Measurements from ENCODE around the gene NOL11.
A peak's percentile ranks its signal among the peaks of the same experiment; 100 is the strongest.
"Not testable (repeated sequence)": the region's sequence is repeated elsewhere in the genome, so short reads cannot be mapped to it uniquely, and the experiment has no call there.

NOL11 gene

DNA sequence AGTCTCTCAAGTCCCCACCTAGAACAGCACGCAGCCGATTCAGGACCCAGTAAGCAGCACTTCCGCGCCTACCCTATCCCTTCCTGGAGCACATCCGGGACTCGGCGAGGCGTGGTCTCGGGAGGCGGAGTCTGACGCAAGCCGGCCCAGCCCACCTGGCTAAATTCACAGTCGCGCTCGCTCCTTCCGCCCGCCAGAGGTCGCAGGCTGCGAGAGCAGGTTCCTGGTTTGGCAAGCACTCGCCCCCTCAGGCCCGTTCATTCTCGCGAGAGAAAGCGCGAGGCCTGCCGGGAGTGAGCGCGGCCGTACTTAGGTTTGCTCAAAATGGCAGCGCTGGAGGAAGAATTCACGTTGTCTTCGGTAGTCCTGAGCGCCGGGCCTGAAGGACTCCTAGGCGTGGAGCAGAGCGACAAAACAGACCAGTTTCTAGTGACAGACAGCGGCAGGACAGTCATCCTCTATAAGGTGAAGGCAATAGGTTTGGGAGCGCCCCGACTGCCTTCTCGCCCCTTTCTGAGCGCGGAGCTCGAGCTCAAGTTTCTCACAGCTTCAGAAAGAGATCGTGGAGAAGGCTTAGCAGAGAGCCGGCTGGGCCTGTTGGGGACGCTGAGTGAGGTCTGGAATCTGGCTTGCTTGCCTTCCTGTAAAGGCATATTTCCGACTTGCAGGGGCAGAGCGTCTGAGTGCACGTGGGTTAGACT is at the start of gene NOL11:
NOL11 (plus strand) TSS at position 313 of the 701 bp plus-strand sequence; CDS start at position 325, 12 bp downstream.
- peak; percentile 100 for DNase-seq

- no peak for DNase-seq
These were observed 46.2 kb upstream of the NOL11 start for GRCh38 chr17:67671493-67671892.

- no peak for DNase-seq
These were observed 45.0 kb upstream of the NOL11 start for GRCh38 chr17:67672592-67673335.

DNA sequence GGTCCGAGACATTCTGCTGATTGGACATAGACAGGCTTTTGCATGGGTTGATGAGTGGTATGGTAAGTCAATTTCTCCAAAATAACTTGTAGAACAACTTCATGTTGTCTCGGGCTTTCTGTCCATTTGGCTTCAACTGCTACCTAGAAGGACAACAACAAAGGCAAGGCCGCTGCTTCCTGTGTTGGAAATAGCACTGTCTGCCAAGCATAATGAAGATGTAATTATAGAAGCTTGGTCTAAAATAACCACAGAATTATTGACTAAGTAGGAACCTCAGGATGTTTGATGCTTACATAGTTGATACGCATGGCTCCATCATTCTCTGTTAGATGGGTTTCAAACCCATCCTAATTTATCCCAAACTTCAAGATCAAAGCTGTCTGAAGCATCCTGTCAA is 42.3 kb upstream of the NOL11 start:
- DNase-seq: no peak

GRCh38 chr17:67676305-67676704 is 41.4 kb upstream of the NOL11 start:
- DNase-seq: no peak

DNA sequence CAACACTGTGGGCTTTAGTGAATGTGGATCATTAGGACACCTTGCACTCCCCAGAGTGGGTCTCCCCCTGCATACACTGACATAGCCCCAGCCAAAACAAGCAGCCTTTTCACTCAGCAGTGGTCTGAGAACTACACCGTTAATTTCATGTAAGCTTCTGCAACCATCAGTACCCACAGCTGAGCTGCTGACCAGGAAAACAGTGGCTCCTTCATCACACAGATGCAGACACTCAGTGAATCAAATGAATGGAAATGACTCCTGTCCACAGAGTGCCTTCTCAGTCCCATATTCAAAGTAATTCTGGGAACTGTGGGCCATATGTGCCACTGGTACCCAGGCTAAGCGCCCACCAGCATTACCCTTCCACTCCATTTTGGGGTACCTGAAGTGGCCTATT is 39.3 kb upstream of the NOL11 start:
- no peak for DNase-seq

GRCh38 chr17:67679225-67679624 is 38.5 kb upstream of the NOL11 start:
- DNase-seq: no peak

DNA sequence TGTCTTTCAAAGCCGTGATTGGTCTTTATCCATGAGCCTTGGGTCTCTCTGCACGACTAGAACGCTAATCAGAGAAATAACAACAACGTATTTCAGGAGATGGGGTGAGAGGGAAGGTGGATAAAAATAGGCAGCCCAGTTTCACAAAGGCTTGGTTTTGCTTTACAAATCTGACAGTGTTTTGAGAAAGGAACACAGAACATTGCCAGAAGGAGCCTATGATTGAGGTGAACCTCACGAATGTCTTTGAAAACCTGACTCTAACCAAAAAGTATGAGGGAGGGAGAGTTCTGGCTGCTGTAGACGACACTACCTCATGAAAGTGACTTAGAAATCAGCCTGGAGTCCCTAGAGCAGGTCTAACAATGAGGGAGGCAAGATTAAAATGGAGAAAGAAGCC is 38.0 kb upstream of the NOL11 start:
- DNase-seq: no peak

GRCh38 chr17:67680445-67681224 is 37.1 kb upstream of the NOL11 start:
- DNase-seq: no peak

DNA sequence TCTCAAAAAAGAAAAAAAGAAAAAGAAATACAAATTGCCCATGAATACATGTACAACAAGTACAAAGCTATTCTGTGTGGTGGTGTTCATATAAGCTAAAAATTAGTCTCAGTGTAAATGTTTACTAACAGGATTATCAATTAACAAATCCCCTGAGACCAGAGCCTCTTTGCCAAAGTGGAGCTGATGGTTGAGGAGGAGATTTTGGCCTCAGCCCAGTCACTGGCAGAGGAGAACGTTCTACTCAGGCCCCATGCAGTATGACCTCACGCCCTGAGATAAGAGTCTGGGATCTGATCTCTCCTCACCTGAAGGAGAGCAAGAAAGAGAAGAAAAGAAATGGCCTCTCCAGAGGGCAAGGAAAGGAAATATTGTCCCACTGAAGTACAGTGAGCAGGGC is 35.5 kb upstream of the NOL11 start:
- DNase-seq: no peak

DNA sequence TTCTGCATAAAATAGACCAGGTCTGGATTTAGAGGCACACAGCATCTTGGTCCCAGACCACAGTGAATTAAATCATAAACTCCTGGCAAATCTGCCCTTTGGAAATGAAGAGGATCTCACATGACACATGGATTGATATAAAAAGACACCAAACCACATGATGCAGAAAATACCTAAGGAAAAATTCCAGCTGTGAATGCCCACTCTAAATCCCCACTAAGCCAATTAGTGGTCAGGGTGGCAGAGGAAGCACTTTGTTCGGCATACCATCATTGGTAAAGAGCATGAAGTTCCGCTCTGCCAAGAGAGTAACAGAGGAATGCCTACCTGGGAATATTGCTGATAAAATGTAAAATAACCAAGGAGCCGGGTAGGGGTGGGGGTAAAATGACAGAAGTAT is 32.4 kb upstream of the NOL11 start:
- DNase-seq: no peak

DNA sequence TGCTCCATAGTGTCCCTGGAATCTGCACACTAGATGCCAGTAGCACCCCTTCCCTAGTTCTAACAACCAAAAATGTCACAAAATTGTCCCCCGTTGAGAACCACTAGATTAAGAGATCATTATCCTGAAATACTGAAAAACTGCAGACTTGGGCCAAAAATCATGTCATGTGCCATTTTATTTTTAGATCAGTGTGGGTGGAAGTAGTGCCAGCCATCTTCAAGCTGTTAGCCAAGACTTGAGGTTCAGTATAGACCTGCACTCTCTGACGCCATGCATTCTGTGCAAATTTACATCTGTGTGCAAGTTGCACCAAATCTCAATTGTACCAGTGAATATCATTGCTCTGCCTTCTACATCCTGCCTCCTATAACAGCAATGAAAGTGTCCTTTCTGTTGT is 31.5 kb upstream of the NOL11 start:
- DNase-seq: no peak

GRCh38 chr17:67687511-67687910 is 30.2 kb upstream of the NOL11 start:
- DNase-seq: no peak

GRCh38 chr17:67689534-67690177 is 28.1 kb upstream of the NOL11 start:
- peak; percentile 41 for DNase-seq

DNA sequence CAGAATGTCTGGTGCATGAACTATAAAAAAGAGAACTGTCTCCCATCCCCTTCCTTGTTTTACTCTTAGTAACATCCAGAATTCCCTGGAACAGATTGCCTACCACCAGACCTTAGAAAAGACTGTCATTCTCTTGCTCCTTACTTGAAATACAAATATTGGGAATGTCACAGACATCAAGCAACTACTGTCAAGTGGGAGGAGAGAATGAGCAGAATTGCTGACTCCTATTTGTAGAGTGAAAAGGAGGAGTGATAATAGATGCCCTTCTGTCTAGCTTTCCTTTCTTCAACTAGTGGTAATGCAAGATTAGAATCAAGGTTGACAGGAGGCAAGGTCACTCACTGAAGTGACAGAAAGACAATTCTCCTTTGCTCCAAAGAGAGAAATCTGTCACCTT is 23.9 kb upstream of the NOL11 start:
- no peak for DNase-seq

DNA sequence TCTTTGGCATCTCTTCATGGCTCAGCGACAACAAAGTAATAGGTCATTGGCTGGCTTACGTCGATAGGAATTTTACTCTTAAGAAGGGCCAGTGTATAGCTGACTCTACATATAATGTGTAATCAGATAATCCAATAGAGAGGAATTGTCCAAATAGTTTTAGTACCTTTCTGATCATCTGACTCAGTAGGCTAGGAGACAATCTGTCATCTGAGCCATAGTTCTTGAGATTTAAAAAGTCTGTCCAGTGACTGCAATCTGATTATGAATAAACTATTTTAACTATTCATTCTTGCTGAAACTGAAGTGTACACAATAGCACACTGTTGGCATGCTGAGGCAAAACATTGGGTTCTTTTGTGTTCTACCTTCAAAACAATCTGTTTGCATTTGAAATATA is 21.4 kb upstream of the NOL11 start:
- DNase-seq: no peak

DNA sequence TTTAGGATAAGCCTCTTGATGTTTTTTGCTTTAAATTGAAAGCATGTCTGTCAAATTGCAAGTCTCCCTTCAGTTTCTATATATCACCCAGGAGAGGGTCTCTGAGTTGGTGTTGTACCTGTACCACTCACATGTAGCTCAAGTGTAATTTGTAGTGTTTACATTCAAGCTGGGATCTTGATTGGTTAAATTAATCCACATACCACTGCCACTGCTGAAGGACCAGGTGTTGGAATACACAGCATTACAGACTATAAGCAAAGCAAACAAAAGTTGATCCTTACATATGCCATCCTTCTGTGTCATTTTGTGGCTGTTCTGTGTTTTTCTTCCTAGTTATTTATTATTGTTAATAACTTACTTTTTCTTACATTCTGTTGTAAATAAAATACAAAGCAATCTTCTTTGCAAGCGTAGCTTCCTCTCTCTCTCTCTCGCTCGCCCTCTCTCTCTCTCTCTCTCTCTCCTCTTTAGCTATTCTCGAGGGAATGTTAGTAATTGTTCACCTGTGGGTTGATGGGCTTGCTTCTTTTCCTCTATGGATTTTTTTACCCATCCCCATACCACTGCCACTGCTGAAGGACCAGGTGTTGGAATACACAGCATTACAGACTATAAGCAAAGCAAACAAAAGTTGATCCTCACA is 20.8 kb upstream of the NOL11 start:
- DNase-seq: no peak

- no peak for DNase-seq
These were observed 17.6 kb upstream of the NOL11 start for GRCh38 chr17:67700037-67700724.

- DNase-seq: no peak
These were observed 17.0 kb upstream of the NOL11 start for GRCh38 chr17:67700725-67701119.

- not testable (repeated sequence) for DNase-seq
These were observed 14.9 kb upstream of the NOL11 start for GRCh38 chr17:67702861-67703260.

DNA sequence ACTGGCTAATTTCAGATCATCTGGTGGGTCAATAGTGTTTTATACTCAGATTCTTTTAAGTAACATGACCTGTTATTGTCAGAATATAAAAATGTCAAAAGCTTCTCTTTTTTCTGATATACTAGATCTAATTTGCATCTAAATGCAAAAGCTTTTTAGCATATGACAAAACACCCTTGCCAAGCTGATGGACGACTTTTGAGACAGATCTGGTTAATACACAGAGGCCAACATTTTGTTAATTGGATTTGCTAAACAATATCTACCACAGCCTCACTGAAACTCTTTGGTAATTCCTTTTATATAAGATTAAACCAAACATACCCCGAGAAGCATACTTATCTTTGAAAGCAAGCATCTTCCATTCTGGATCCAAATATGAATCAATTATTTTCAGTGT is 10.3 kb upstream of the NOL11 start:
- no peak for DNase-seq

DNA sequence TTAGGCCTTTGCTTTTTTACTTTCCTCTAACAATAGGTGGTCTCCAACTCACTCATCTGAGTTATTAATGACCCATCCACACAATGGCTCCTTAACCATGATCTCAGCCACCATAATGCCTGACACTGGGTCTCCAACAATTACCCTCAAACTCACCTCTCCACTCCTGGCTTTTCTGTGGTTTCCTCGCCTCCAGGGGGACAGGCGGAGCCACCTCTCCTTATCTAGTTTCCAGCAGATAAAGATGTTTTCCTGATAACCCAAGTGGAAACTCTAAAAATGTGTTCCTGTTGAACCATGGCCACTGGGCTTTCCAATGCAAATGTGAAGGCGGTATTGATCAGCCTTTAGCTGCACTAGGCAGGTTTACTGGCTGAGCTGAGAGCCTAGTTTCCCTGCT is 9.4 kb upstream of the NOL11 start:
- no peak for DNase-seq
